GM18508 (cell line): ENCODE measurements around the gene MED13.

Source experiments
- ATAC-seq: cut with Tn5 transposase; IDR thresholded peaks from one replicate; pipeline ENCODE4 v1.9.1; 2021; ENCODE audit warnings: moderate number of reproducible peaks; ENCODE audit not compliant: insufficient read depth, unreplicated experiment

MED13 gene

GRCh38 chr17:62064791-62065563, at the start of gene MED13:
Gene MED13, minus strand, starts transcription at chr17:62065278. Its CDS starts 73 bp downstream, at chr17:62065205.
- no peak for ATAC-seq

GRCh38 chr17:62112229-62112628, 47.2 kb upstream of the MED13 start:
- no peak for ATAC-seq

GRCh38 chr17:62111562-62112171, 46.6 kb upstream of the MED13 start:
- ATAC-seq: no peak

GRCh38 chr17:62110923-62111484, 45.9 kb upstream of the MED13 start:
- no peak for ATAC-seq

GRCh38 chr17:62109924-62110323, 44.8 kb upstream of the MED13 start:
- ATAC-seq: no peak

GRCh38 chr17:62109378-62109902, 44.4 kb upstream of the MED13 start:
- ATAC-seq: peak; percentile 91

GRCh38 chr17:62105861-62106260, 40.8 kb upstream of the MED13 start:
- ATAC-seq: no peak

- ATAC-seq: no peak
These were observed 40.3 kb upstream of the MED13 start for GRCh38 chr17:62105357-62105756.

GRCh38 chr17:62101515-62101914, 36.4 kb upstream of the MED13 start:
- ATAC-seq: no peak

- no peak for ATAC-seq
These were observed 36.0 kb upstream of the MED13 start for GRCh38 chr17:62101090-62101489.

- no peak for ATAC-seq
These were observed 35.0 kb upstream of the MED13 start for GRCh38 chr17:62100055-62100454.

GRCh38 chr17:62099532-62099931, 34.5 kb upstream of the MED13 start:
- no peak for ATAC-seq

GRCh38 chr17:62098623-62099231, 33.6 kb upstream of the MED13 start:
- ATAC-seq: peak; percentile 76

GRCh38 chr17:62096401-62096670, 31.3 kb upstream of the MED13 start:
- ATAC-seq: no peak

- no peak for ATAC-seq
These were observed 29.1 kb upstream of the MED13 start for GRCh38 chr17:62094175-62094574.

- ATAC-seq: peak; percentile 88
These were observed 28.4 kb upstream of the MED13 start for GRCh38 chr17:62093188-62094155.

- ATAC-seq: no peak
These were observed 27.7 kb upstream of the MED13 start for GRCh38 chr17:62092784-62093183.

GRCh38 chr17:62091804-62092203, 26.7 kb upstream of the MED13 start:
- ATAC-seq: no peak

GRCh38 chr17:62090868-62091267, 25.8 kb upstream of the MED13 start:
- no peak for ATAC-seq
